ENCODE data around the gene VSTM2B. TPM values are rescaled to one million over a fixed set of nuclear protein-coding genes. Genes with fewer than 3 reads are reported as not detected.

The VSTM2B gene
- total RNA-seq, 1 experiment from 2014 or later: 0.31 TPM

- H3K79me2 ChIP-seq (ENCODE audit: insufficient read depth, low read length): no peaks in the 10 kb centered on the region
- no peak overlapping the region for H2BK20ac ChIP-seq (ENCODE audit: low read depth, low read length, poor library complexity, severe bottlenecking)
- no peak overlapping the region for H4K5ac ChIP-seq (ENCODE audit: insufficient read length, low read depth, low read length)
- H3K27me3 Mint-ChIP-seq (ENCODE audit: low read depth): peaks cover 28% of the 10 kb centered on the region
- no peak overlapping the region for H2BK120ac ChIP-seq (ENCODE audit: low read depth, low read length, poor library complexity, severe bottlenecking)
- no peak overlapping the region for H2AK5ac ChIP-seq (ENCODE audit: insufficient read length, low read length)
- no peaks in the 10 kb centered on the region; a peak in 1 of 7 replicates for H3K36me3 Mint-ChIP-seq (ENCODE audit: insufficient read depth in 1 of 3, low read depth in 3 of 3)
- H2BK15ac ChIP-seq (ENCODE audit: low read depth, low read length): no peak overlapping the region
- H4K20me1 ChIP-seq (ENCODE audit: control insufficient read depth, insufficient read depth, insufficient read length): no peaks in the 10 kb centered on the region
- H4K91ac ChIP-seq (ENCODE audit: insufficient read length, low read depth, low read length): no peak overlapping the region
- H3K9me3 Mint-ChIP-seq: peaks cover 0 to 2% of the 10 kb centered on the region in 2 experiments; a peak in 3 of 5 replicates
- H3K79me1 ChIP-seq (ENCODE audit: insufficient read depth, low read depth, low read length, poor library complexity, severe bottlenecking): no peaks in the 10 kb centered on the region
- no peak overlapping the region for H2BK5ac ChIP-seq (ENCODE audit: insufficient read length, low read length)
- no peak overlapping the region for H3K9ac ChIP-seq (ENCODE audit: extremely low read depth, insufficient read length, low read length)
- H3T11ph ChIP-seq (ENCODE audit: low read length): no peak overlapping the region
- no peak overlapping the region for H3K4ac ChIP-seq (ENCODE audit: low read depth, low read length)
- no peak overlapping the region for H3K27ac Mint-ChIP-seq
- H2BK12ac ChIP-seq (ENCODE audit: insufficient read length, low read depth, low read length): no peak overlapping the region
- H3K14ac ChIP-seq (ENCODE audit: insufficient read depth, low read length): peak overlapping the region; percentile 58
- H3K4me2 ChIP-seq (ENCODE audit: insufficient read depth, insufficient read length, low read length): no peak overlapping the region
- H3K23me2 ChIP-seq (ENCODE audit: insufficient read length, low read depth, low read length, poor library complexity, severe bottlenecking): no peaks in the 10 kb centered on the region
- peak overlapping the region; percentile 15 for H4K8ac ChIP-seq (replicated peaks; ENCODE audit: insufficient read length, low read depth, low read length)
- no peak overlapping the region for H3K23ac ChIP-seq (ENCODE audit: insufficient read length, low read depth, low read length)
- peaks cover 3% of the 10 kb centered on the region for H3K9me3 ChIP-seq (ENCODE audit: control insufficient read depth, low read depth, low read length)
- peaks cover 4 to 13% of the 10 kb centered on the region in 2 experiments for H3K4me1 Mint-ChIP-seq
- H3K4me3 Mint-ChIP-seq: no peak overlapping the region
- H3K4me1 ChIP-seq (ENCODE audit: insufficient read depth, low read length): no peaks in the 10 kb centered on the region; the same call in 1 of the 2 replicates
- no peak for DNase-seq
- no peak overlapping the region for H3K18ac ChIP-seq (ENCODE audit: insufficient read length, low read depth, low read length)
- TF ChIP-seq CTCF (conservative IDR thresholded peaks at IDR 0.05): no peak
- WGBS (ENCODE audit: extremely low coverage, insufficient read length, low lambda C conversion rate): no CpG with 5 or more reads among the region's 19 CpGs
- H2AFZ ChIP-seq (ENCODE audit: low read length): no peak overlapping the region
- H3K27ac ChIP-seq (ENCODE audit: insufficient read length, low read depth, low read length): no peak overlapping the region
- no peaks in the 10 kb centered on the region for H3K27me3 ChIP-seq (ENCODE audit: insufficient read depth, low read length)
- H3K56ac ChIP-seq (ENCODE audit: insufficient read length, low read depth, low read length): no peak overlapping the region
Measured at GRCh38 chr19:29565171-29565570, 39.4 kb downstream of the VSTM2B start.
